D721Med (cell line): ENCODE results near the gene SSU72.

ENCODE experiments used
- DNase-seq: peaks from one replicate; pipeline ENCODE4 v3.0.0; 2011; ENCODE audit warnings: low spot score; ENCODE audit not compliant: insufficient read length
- FAIRE-seq: peaks from 2 replicates; lab custom pipeline; 2011; peaks lifted over from hg19 to GRCh38; lab: Jason Lieb, UNC
- CTCF ChIP-seq: IDR thresholded peaks from 2 replicates; pipeline ENCODE4 v1.5.1; 2012; ENCODE audit warnings: mild to moderate bottlenecking, control low read depth; ENCODE audit not compliant: insufficient read depth; ENCODE audit errors: missing control alignments

Gene SSU72

GRCh38 chr1:1602968-1603506 lies 28.4 kb upstream of the SSU72 start:
- TF ChIP-seq CTCF: no peak
- DNase-seq (no peak), FAIRE-seq (no peak)

- FAIRE-seq: no peak
These were observed 27.8 kb upstream of the SSU72 start for GRCh38 chr1:1602304-1602967.

GRCh38 chr1:1601564-1602303 lies 27.1 kb upstream of the SSU72 start:
- FAIRE-seq: no peak
- no peak for DNase-seq
- TF ChIP-seq CTCF: no peak

More at GRCh38 chr1:1602304-1602967, 27.8 kb upstream of the SSU72 start:
- no peak for DNase-seq
- TF ChIP-seq CTCF: no peak

GRCh38 chr1:1600861-1601563 lies 26.3 kb upstream of the SSU72 start:
- DNase-seq: no peak
- FAIRE-seq: no peak
- TF ChIP-seq CTCF: no peak

- DNase-seq (peak; percentile 45), FAIRE-seq (no peak)
- no peak for TF ChIP-seq CTCF
These were observed 25.5 kb upstream of the SSU72 start, which contains the start of gene FNDC10 for GRCh38 chr1:1599935-1600860. FNDC10 (minus strand) TSS chr1:1600135; CDS start chr1:1600015, 120 bp downstream.
